HEK293 (cell line): ENCODE measurements around the gene OGFOD1.
A peak's percentile ranks its signal among the peaks of the same experiment; 100 is the strongest.

Experiments
- EGR2 ChIP-seq: fragments of 450-650 bp; formaldehyde crosslinking; IDR thresholded peaks from 2 replicates; pipeline ENCODE4 v1.5.1; 2016; ENCODE audit warnings: low read depth, missing biosample characterization, missing genetic modification characterization
- GLIS1 ChIP-seq: fragments of 450-650 bp; formaldehyde crosslinking; IDR thresholded peaks from 2 replicates; pipeline ENCODE4 v1.5.1; 2016; ENCODE audit warnings: missing biosample characterization, missing genetic modification characterization
- HOXA7 ChIP-seq: sonication (generic); formaldehyde crosslinking; IDR thresholded peaks from 2 replicates; pipeline ENCODE4 v1.8.1; 2022; ENCODE audit warnings: missing genetic modification reagents, borderline replicate concordance
- HOXD13 ChIP-seq: sonication (generic); formaldehyde crosslinking; IDR thresholded peaks from 2 replicates; pipeline ENCODE4 v1.8.0; 2022; ENCODE audit warnings: missing genetic modification reagents, borderline replicate concordance
- KLF1 ChIP-seq: fragments of 450-650 bp; formaldehyde crosslinking; IDR thresholded peaks from 2 replicates; pipeline ENCODE4 v1.5.1; 2016; ENCODE audit warnings: missing biosample characterization, missing genetic modification characterization
- KLF8 ChIP-seq: fragments of 450-650 bp; formaldehyde crosslinking; IDR thresholded peaks from 2 replicates; pipeline ENCODE4 v1.5.1; 2016; ENCODE audit warnings: missing biosample characterization, missing genetic modification characterization
- KLF9 ChIP-seq: fragments of 450-650 bp; formaldehyde crosslinking; IDR thresholded peaks from 2 replicates; pipeline ENCODE4 v1.5.1; 2016; ENCODE audit warnings: missing biosample characterization, missing genetic modification characterization, low read depth
- MYNN ChIP-seq: fragments of 450-650 bp; formaldehyde crosslinking; IDR thresholded peaks from 2 replicates; pipeline ENCODE4 v1.5.1; 2016; ENCODE audit warnings: missing biosample characterization, missing genetic modification characterization, borderline replicate concordance
- REPIN1 ChIP-seq: fragments of 450-650 bp; formaldehyde crosslinking; IDR thresholded peaks from 2 replicates; pipeline ENCODE4 v1.5.1; 2017; ENCODE audit warnings: missing biosample characterization, missing genetic modification characterization, low read depth
- ZBTB8A ChIP-seq: fragments of 450-650 bp; formaldehyde crosslinking; IDR thresholded peaks from 2 replicates; pipeline ENCODE4 v1.5.1; 2016; ENCODE audit warnings: missing biosample characterization, missing genetic modification characterization
- ZNF175 ChIP-seq: fragments of 450-650 bp; formaldehyde crosslinking; IDR thresholded peaks from 2 replicates; pipeline ENCODE4 v1.5.1; 2016; ENCODE audit warnings: missing biosample characterization, missing genetic modification characterization
- ZNF2 ChIP-seq: fragments of 450-650 bp; formaldehyde crosslinking; IDR thresholded peaks from 2 replicates; pipeline ENCODE4 v1.5.1; 2016; ENCODE audit warnings: missing biosample characterization, missing genetic modification characterization
- ZNF23 ChIP-seq: fragments of 450-650 bp; formaldehyde crosslinking; IDR thresholded peaks from 2 replicates; pipeline ENCODE4 v1.5.1; 2016; ENCODE audit warnings: missing biosample characterization, missing genetic modification characterization, borderline replicate concordance
- ZNF292 ChIP-seq: fragments of 450-650 bp; formaldehyde crosslinking; IDR thresholded peaks from 2 replicates; pipeline ENCODE4 v1.5.1; 2016; ENCODE audit warnings: low read depth, missing biosample characterization, missing genetic modification characterization, borderline replicate concordance
- ZNF335 ChIP-seq: fragments of 450-650 bp; formaldehyde crosslinking; conservative IDR thresholded peaks from 2 replicates; pipeline ENCODE4 v1.5.1; 2016; ENCODE audit warnings: missing biosample characterization, missing genetic modification characterization
- ZNF501 ChIP-seq: fragments of 450-650 bp; formaldehyde crosslinking; IDR thresholded peaks from 2 replicates; pipeline ENCODE4 v1.5.1; 2016; ENCODE audit warnings: missing biosample characterization, missing genetic modification characterization
- ZNF561 ChIP-seq: fragments of 450-650 bp; IDR thresholded peaks from 2 replicates; pipeline ENCODE4 v1.5.1; 2018; ENCODE audit warnings: missing biosample characterization, missing genetic modification characterization, borderline replicate concordance
- ZNF610 ChIP-seq: fragments of 450-650 bp; formaldehyde crosslinking; IDR thresholded peaks from 2 replicates; pipeline ENCODE4 v1.5.1; 2016; ENCODE audit warnings: missing biosample characterization, missing genetic modification characterization, borderline replicate concordance
- ZNF654 ChIP-seq: fragments of 450-650 bp; formaldehyde crosslinking; IDR thresholded peaks from 2 replicates; pipeline ENCODE4 v1.5.1; 2016; ENCODE audit warnings: low read depth, missing biosample characterization, missing genetic modification characterization
- ZNF701 ChIP-seq: fragments of 450-650 bp; formaldehyde crosslinking; IDR thresholded peaks from 2 replicates; pipeline ENCODE4 v1.5.1; 2016; ENCODE audit warnings: missing biosample characterization, missing genetic modification characterization
- ZNF76 ChIP-seq: fragments of 450-650 bp; formaldehyde crosslinking; IDR thresholded peaks from 2 replicates; pipeline ENCODE4; 2016; ENCODE audit warnings: low read depth, missing biosample characterization, missing genetic modification characterization, borderline replicate concordance
- ZNF791 ChIP-seq: fragments of 450-650 bp; formaldehyde crosslinking; IDR thresholded peaks from 2 replicates; pipeline ENCODE4 v1.5.1; 2016; ENCODE audit warnings: missing biosample characterization, missing genetic modification characterization
- ZNF792 ChIP-seq: fragments of 450-650 bp; formaldehyde crosslinking; IDR thresholded peaks from 2 replicates; pipeline ENCODE4 v1.5.1; 2016; ENCODE audit warnings: missing biosample characterization, missing genetic modification characterization
- ZNF837 ChIP-seq: fragments of 450-650 bp; formaldehyde crosslinking; IDR thresholded peaks from 2 replicates; pipeline ENCODE4 v1.5.1; 2016; ENCODE audit warnings: missing biosample characterization, missing genetic modification characterization
- TF ChIP-seq, protein P1 (sequence below): fragments of 450-650 bp; formaldehyde crosslinking; optimal IDR thresholded peaks from 2 replicates; pipeline ENCODE3; 2016; ENCODE audit warnings: missing biosample characterization, mild to moderate bottlenecking, missing genetic modification characterization
- TF ChIP-seq, protein P2 (sequence below): fragments of 450-650 bp; formaldehyde crosslinking; IDR thresholded peaks from 2 replicates; pipeline ENCODE4 v1.5.1; 2016; ENCODE audit warnings: missing biosample characterization, missing genetic modification characterization
- TF ChIP-seq, protein P3 (sequence below): IDR thresholded peaks from 2 replicates; pipeline ENCODE4 v1.6.1; 2011; ENCODE audit warnings: mild to moderate bottlenecking, low read depth, low read length, borderline replicate concordance
- TF ChIP-seq, protein P4 (sequence below): fragments of 450-650 bp; formaldehyde crosslinking; IDR thresholded peaks from 2 replicates; pipeline ENCODE4 v1.5.1; 2017; ENCODE audit warnings: missing biosample characterization, missing genetic modification characterization
- TF ChIP-seq, protein P5 (sequence below): fragments of 450-650 bp; formaldehyde crosslinking; IDR thresholded peaks from 2 replicates; pipeline ENCODE4 v1.5.1; 2016; ENCODE audit warnings: missing biosample characterization, missing genetic modification characterization, borderline replicate concordance

OGFOD1 gene

DNA sequence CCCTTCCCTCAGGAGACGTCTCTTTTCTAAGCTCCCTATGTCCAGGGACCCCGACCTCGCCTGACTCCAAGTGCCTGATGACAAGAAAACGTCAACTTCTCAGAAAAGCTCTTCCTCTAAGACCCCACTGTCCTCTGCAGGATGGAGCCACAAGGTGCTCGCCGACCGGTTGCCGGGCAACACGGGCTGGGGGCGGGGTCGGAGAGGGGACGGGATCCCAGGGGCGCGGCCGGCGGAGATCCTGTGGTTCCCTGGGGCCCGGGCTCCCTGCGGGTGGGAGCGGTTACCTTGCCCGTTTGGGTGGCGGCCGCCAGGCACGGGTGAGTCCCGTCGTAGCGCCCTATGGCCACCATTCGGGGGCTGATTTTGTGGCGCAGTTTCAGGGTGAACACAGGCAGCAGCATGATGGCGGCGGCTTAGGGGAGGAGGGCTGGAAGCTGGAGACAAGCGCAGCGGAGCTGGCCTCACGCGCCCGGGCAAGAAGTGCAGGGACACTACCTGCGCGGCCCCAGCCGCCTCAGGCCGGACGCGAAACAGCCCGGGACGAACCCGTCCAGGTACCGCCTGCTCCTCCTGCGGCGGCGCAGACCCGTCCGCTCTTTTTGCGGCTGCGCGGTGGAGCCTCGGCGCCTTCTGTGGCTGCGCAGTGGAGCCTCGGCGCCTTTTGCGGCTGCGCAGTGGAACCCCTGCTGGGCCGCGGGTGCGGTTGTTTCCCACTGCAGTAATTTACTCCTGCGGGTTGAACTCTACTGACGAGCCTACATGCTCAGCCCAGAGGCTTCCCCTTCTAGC, 68.3 kb downstream of the OGFOD1 start, which contains the start of gene BBS2 (continued):
- TF ChIP-seq, protein P1, sequence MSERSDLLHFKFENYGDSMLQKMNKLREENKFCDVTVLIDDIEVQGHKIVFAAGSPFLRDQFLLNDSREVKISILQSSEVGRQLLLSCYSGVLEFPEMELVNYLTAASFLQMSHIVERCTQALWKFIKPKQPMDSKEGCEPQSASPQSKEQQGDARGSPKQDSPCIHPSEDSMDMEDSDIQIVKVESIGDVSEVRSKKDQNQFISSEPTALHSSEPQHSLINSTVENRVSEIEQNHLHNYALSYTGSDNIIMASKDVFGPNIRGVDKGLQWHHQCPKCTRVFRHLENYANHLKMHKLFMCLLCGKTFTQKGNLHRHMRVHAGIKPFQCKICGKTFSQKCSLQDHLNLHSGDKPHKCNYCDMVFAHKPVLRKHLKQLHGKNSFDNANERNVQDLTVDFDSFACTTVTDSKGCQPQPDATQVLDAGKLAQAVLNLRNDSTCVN (tag by site-specific recombination) = peak; percentile 86
- no peak for TF ChIP-seq HOXD13 (CRISPR knock-in tag)
- TF ChIP-seq, protein P2, sequence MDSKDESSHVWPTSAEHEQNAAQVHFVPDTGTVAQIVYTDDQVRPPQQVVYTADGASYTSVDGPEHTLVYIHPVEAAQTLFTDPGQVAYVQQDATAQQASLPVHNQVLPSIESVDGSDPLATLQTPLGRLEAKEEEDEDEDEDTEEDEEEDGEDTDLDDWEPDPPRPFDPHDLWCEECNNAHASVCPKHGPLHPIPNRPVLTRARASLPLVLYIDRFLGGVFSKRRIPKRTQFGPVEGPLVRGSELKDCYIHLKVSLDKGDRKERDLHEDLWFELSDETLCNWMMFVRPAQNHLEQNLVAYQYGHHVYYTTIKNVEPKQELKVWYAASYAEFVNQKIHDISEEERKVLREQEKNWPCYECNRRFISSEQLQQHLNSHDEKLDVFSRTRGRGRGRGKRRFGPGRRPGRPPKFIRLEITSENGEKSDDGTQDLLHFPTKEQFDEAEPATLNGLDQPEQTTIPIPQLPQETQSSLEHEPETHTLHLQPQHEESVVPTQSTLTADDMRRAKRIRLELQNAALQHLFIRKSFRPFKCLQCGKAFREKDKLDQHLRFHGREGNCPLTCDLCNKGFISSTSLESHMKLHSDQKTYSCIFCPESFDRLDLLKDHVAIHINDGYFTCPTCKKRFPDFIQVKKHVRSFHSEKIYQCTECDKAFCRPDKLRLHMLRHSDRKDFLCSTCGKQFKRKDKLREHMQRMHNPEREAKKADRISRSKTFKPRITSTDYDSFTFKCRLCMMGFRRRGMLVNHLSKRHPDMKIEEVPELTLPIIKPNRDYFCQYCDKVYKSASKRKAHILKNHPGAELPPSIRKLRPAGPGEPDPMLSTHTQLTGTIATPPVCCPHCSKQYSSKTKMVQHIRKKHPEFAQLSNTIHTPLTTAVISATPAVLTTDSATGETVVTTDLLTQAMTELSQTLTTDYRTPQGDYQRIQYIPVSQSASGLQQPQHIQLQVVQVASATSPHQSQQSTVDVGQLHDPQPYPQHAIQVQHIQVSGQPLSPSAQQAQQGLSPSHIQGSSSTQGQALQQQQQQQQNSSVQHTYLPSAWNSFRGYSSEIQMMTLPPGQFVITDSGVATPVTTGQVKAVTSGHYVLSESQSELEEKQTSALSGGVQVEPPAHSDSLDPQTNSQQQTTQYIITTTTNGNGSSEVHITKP = peak; percentile 53
- no peak for TF ChIP-seq ZNF175 (tag by site-specific recombination)
- no peak for TF ChIP-seq ZNF654 (tag by site-specific recombination)
- no peak for TF ChIP-seq HOXA7 (CRISPR knock-in tag)
- TF ChIP-seq ZNF501 = peak; percentile 69; the same call in 1 of the 2 replicates
- no peak for TF ChIP-seq ZNF23 (tag by site-specific recombination)
- peak; percentile 98 for TF ChIP-seq ZNF335
- TF ChIP-seq KLF1 (tag by site-specific recombination) = peak; percentile 74
- no peak for TF ChIP-seq ZNF792 (tag by site-specific recombination)
- TF ChIP-seq, protein P3, sequence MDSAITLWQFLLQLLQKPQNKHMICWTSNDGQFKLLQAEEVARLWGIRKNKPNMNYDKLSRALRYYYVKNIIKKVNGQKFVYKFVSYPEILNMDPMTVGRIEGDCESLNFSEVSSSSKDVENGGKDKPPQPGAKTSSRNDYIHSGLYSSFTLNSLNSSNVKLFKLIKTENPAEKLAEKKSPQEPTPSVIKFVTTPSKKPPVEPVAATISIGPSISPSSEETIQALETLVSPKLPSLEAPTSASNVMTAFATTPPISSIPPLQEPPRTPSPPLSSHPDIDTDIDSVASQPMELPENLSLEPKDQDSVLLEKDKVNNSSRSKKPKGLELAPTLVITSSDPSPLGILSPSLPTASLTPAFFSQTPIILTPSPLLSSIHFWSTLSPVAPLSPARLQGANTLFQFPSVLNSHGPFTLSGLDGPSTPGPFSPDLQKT = no peak
- TF ChIP-seq, protein P4, sequence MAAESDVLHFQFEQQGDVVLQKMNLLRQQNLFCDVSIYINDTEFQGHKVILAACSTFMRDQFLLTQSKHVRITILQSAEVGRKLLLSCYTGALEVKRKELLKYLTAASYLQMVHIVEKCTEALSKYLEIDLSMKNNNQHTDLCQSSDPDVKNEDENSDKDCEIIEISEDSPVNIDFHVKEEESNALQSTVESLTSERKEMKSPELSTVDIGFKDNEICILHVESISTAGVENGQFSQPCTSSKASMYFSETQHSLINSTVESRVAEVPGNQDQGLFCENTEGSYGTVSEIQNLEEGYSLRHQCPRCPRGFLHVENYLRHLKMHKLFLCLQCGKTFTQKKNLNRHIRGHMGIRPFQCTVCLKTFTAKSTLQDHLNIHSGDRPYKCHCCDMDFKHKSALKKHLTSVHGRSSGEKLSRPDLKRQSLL (tag by site-specific recombination) = peak; percentile 29
- TF ChIP-seq KLF8 (tag by site-specific recombination) = peak; percentile 43; the same call in 1 of the 2 replicates
- peak; percentile 95 for TF ChIP-seq KLF9
- no peak for TF ChIP-seq ZNF791 (tag by site-specific recombination)
- no peak for TF ChIP-seq ZNF292 (tag by site-specific recombination)
- TF ChIP-seq ZNF76 = peak; percentile 43; the same call in 1 of the 2 replicates
- TF ChIP-seq ZNF561 = no peak
- no peak; the same call in 1 of the 2 replicates for TF ChIP-seq ZNF610 (tag by site-specific recombination)
- TF ChIP-seq MYNN = no peak
- TF ChIP-seq, protein P5, sequence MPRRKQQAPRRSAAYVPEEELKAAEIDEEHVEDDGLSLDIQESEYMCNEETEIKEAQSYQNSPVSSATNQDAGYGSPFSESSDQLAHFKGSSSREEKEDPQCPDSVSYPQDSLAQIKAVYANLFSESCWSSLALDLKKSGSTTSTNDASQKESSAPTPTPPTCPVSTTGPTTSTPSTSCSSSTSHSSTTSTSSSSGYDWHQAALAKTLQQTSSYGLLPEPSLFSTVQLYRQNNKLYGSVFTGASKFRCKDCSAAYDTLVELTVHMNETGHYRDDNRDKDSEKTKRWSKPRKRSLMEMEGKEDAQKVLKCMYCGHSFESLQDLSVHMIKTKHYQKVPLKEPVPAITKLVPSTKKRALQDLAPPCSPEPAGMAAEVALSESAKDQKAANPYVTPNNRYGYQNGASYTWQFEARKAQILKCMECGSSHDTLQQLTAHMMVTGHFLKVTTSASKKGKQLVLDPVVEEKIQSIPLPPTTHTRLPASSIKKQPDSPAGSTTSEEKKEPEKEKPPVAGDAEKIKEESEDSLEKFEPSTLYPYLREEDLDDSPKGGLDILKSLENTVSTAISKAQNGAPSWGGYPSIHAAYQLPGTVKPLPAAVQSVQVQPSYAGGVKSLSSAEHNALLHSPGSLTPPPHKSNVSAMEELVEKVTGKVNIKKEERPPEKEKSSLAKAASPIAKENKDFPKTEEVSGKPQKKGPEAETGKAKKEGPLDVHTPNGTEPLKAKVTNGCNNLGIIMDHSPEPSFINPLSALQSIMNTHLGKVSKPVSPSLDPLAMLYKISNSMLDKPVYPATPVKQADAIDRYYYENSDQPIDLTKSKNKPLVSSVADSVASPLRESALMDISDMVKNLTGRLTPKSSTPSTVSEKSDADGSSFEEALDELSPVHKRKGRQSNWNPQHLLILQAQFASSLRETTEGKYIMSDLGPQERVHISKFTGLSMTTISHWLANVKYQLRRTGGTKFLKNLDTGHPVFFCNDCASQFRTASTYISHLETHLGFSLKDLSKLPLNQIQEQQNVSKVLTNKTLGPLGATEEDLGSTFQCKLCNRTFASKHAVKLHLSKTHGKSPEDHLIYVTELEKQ (tag by site-specific recombination) = no peak
- TF ChIP-seq EGR2 (tag by site-specific recombination) = no peak
- TF ChIP-seq ZNF2 = no peak
- TF ChIP-seq GLIS1 (tag by site-specific recombination) = peak; percentile 44; the same call in 1 of the 2 replicates
- no peak; the same call in 1 of the 2 replicates for TF ChIP-seq REPIN1 (tag by site-specific recombination)
- no peak for TF ChIP-seq ZNF701
- peak; percentile 57; the same call in 1 of the 2 replicates for TF ChIP-seq ZBTB8A (tag by site-specific recombination)
- no peak for TF ChIP-seq ZNF837 (tag by site-specific recombination)
